ENCODE measurements around the gene SPX. TPM values are rescaled to one million over a fixed set of nuclear protein-coding genes. Genes with fewer than 3 reads are reported as not detected.

SPX gene
- polyA plus RNA-seq, 3 donors = 12.7 to 16.6 (median 14.6) TPM

DNA sequence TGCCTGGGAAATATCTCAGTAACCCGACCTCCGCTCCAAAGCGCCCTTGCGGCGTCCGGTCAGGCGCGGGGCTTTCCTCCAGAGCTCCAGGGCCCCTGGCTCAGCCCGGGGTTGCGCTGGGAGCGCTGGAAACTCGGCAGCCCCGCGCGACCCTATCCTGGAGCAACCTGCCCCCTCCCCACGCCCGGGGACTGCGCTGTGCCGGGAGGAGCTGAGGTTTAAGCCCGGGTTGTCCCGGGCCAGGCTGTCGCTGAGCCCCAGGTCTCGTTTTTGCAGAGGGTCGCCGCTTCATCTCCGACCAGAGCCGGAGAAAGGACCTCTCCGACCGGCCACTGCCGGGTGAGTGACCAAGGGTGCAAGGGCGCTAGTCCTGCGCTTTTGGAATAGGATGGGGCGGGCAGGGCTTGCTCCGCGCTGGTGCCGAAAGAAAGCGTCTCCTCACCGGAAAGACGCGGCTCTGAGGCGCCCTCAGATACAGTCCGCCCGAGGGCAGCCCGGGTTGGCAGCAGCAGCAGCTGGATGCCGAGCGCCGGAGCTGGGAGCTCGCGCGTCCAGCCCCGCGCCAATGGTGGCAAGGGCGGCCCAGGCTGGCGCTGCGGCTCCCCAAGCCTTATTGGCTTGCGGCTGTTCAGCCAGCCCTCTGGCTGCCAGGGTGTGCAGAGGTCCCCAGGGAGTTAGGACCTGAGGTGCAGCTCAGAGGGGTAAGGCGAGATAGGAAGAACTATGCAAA is 1.5 kb downstream of the SPX start:
- DNase-seq = peak; percentile 44

DNA sequence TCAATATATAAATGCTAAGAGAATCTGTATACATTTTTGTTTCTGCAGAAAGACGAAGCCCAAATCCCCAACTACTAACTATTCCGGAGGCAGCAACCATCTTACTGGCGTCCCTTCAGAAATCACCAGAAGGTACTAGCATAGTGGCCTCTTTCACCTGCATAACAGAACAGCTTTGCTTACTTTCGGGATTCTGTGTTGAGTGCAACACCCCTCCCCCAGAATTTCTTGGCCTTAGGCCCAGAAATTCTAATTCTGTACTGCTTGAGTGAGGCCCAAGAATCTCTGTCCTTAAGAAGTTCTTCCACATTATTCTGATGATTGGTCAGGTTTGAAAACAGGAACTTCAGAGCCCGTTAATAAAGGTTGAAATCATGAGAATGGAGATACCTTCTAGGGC is 2.9 kb downstream of the SPX start:
- peak; percentile 49 for DNase-seq

DNA sequence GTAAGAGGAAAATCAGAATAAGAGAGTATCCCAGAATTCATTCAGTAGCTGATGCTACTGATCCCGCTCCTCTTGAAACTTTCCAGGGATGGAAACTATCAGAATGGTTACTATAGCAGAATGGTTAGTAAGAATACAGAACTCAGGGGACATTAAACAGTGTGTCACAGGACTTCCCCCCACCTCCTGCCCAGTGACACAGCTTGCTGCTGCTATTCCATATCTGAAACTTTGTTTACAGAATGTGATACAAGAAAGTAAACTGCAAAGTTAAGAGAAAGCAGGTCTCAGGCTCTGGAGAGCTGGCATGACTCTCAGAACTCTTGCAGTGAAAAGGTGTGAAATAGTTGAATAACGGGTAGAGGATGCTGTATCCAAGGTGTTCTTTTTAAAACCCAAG is 3.4 kb downstream of the SPX start:
- no peak for DNase-seq

DNA sequence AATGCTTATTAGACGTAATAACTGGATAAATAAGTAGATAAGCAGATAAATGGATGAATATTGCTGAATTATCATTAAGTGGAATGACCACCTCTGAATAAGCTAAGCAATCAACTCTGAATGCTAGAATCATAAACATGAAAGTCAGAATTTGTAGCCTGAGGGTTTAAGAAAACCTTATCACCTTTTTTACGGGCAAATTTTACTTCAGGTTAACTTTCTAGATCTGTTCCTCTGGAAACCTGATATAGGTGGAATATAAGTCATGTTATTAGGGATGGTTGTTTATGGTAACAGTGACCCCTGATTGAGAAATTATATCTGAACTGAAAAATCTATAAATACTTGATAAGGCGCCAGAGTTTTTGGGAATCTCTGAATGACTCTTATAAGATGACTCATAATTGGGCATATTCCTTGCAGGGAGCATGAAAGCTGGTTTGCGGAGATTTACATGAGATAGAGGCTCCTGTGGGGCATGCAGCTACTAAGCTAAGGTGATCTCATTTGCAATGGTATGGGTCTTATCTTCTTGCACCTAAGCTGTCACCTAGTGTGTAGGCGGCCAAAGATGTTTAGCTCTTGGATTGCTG is 12.1 kb downstream of the SPX start:
- no peak for DNase-seq

DNA sequence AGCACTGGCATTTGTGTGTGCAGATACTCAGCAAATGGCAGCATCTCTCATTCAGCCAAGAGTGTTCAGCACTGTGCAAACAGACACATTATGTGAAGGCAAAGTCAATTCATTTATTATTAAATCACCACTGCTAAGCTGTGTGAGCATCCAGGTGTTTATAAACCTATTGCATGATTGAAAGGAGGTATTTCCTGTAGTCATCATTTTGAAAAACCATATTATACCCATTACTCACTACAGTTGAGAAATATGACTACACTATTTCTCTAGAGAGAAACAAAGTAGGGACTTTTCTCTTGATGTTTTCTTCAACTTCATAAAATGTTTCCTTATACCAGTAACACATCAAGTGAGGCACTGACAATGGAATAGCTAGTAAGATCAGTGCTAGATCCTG is 13.7 kb downstream of the SPX start:
- no peak for DNase-seq

DNA sequence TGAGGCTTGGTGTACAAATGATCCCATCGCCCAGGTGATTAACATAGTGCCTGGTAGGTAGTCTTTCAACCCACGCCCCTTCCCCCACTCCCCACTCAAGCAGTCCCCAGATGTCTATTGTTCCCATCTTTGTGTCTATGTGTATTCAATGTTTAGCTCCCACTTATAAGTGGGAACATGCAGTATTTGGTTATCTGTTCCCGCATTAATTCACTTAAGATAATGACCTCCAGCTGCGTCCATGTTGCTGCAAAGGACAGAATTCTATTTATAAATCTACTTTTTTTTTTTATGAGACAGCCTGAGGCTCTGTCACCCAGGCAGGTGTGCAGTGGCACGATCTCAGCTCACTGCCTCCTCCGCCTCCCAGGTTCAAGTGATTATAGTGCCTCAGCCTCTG is 15.7 kb downstream of the SPX start:
- DNase-seq = no peak

DNA sequence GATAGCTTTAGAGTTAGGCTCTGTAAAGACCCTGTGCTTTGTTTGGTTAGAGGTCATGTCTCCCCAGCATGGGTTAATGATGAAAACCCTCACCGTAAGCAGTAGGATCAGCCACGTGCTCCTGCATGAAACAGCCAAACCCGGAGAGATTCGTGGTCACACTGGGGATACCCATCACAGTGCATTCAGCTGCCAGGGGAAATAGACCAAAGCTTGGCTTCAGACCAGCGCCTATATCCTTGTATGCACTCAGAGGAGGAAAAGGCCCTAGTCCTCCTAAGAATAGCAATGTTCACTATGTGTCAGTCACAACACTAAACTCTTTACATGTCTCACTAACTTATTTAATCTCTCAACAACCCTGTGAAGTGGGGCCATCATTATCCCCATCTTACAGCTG is 16.3 kb downstream of the SPX start:
- DNase-seq = no peak

DNA sequence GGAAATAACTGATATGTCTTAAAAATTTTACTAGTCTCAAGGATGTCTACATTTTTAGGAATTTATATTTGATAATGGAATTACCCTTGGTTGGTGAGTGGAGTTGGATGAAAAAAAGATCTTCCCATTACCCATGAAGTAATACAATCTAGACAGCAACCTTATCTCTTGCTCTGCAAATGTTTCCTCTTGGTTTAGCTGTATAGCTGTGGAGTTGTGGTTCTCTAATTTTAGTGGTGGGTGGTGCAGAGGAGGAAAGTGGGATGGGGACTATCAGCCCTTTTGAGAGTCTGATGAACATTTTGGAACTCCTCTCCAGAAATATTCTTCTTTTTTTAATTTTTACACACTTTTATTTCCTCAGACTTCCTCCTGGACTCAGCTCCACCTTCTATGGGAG is 17.1 kb downstream of the SPX start:
- no peak for DNase-seq

DNA sequence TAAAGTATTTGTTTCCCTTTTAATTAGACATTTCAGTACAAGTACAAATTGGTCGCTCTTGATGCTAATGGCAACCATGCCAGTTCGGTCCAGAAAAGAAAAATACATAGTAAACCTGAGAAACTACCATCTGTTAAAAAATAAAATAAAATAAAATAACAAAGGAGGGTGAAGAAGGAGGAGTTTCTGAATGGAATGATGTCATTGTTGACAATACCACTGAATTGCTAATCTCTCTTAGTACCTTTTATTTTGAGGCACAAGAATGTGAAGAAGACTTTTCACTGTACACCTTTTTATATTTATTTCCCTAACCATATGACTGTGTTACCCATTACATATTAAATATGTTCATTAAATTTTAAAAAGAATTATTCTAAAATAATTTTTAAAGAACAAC is 19.5 kb downstream of the SPX start:
- DNase-seq = no peak

DNA sequence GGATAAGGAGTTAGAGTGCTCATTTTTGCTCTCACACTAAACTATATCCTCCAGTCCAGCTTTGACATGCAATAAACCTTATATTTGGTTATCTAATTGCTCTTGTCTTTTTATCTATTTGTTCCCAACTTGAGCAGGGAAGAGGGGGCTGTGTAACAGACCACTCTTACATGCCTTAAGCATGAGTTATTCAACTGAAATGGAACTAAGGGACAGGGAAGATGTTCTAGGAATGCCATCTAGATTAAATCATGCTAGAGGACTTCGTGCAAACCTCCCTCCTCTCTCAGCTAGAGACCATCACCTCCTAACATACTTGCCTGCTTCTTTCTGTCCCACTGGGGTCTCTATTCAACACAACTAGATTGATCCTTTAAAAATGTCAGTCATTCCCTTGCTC is 20.6 kb downstream of the SPX start:
- DNase-seq = no peak

DNA sequence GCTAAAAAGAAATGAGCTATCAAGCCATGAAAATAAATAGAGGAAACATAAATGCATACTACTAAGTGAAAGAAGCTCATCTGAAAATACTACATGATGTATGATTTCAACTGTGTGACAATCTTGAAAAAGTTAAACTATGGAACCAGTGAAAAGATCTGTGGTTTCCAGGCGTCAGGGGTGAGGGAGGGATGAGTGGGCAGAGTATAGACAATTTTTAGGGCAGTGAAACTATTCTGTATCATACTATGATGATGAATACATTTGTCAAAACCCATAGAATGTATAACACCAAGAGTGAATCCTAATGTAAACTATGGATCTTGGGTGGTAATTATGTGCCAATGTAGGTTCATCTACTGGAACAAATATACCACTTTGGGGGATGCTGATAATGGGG is 21.3 kb downstream of the SPX start:
- DNase-seq = no peak

DNA sequence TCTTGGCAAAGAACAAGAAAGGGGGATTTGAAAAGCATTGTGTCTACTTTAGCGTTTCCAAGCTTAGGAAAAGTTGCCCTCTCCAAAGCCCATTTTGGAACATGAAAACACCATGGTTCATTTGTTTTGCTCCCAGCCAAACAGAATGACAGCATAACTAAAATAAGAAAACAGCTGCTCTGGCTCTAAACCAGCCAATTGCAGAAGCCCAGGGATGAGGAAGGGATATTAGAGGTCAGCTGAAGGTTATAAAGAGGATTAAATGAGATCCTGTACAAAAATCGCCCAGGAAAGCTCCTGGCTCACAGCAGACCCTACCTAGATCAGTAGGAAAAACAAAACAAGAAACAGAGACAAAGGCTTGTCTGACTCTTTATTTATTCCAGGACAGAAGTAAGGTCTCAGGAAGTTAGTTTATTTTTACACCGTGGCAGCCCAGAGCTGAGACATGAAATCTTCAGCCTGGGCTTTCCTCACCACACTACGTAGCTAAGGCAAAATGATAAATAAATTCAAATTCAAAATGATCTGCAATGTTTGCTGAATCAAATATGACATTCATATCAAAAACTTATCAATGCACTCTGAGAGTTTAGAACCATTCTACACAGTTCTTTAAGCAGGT is 25.9 kb downstream of the SPX start:
- DNase-seq = no peak

DNA sequence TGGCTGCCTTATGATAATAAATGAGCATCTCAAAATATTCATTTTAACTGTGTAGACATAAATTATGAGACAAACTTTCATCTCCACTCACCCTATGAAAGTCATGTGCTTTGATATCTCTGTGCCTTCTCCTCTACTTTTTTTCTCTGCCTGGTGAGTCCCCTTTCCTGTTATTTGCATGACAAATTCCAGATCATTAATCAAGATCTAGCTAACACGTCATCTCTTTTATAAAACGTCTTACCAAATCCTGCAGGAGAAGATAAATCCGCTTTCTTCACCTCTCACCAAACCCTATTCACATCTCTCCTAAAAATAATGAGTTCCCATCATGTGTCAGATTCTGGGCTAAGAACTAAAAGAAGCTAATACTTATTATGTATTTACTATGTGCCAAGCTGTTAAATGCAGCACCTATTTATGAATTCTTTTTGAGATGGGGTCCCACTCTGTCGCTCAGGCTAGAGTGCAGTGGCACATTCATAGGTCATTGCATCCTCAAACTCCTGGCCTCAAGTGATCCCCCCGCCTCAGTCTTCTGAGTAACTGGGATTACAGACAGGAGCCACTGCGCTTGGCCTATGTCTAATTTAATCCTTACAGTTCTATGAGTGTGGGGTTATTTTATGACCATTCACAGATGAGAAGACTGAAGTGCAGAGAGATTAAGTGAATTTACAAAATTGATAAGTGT is 26.7 kb downstream of the SPX start:
- no peak for DNase-seq

DNA sequence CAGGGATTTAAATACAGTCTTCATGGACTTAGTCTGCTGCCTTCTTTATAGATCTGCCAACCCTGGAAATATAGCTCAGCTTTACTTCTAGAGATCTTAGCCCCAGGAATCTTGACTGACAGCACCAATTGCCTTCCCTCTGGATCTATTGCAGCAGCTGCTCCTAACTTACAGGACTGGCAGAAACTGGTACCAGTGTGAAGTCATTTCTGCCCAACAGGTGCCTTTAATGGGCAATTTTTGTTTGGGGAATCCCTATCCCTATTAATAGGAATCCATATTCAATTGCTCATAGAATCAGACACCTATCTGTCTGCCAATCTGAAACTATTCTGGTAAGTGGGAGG is 27.2 kb downstream of the SPX start:
- DNase-seq = no peak

DNA sequence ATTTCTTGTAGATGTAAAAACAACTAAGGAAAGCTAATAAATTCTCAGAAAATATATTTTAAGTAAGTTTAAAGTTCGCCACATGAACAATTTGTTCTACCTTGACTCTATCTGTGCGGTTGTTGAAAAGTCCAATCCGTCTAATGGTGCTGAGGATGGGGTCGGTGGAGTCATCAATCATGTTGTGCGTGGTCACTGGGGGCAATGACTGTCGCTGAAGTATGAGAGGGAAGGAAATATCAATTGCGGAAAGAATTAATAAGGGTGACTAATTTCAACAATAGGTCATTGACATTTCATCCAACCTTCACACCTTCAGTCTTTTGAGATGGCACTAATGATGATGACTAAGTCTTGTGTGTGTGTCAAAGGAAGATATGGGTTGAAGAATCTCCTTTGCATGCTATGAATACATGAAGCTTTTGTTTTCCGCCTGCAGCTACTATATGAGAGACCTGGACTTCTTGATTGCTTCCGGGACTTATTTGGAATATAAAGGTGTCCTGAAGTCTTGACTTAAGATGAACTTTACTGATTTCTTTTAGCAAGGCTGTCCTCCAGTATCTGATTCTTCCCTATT is 32.1 kb downstream of the SPX start:
- no peak for DNase-seq

DNA sequence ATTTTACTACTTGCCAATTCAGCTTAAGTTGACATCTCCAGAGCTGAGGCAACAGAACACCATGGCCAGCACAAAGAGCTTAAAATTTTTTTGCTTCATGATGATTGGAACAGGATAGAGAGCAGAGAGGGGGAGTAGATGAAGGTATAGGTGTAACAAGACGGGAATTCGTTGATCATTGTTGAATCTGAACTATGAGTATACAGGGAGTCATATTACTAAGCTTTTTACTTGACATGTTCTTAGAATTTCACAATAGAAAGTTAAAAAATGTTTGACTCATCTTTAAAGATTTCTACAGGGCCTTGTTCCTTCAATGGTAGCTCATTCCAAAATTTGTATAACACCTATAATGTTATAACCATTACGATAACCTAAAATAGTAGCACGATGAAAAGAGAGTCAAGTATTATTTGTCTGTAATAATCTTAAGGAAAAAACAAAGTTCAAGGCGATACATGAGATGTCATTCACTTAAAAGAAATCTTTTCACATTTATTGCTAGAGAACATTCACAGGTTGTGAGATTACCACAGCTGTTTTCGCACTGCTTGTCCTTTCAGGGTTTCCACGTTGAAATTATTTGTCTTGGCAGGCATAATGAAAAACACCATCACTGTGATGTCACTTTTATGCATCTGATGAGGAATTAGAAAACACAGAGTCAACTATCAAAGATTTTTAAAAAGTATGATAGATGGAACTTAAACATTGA is 33.9 kb downstream of the SPX start:
- no peak for DNase-seq

DNA sequence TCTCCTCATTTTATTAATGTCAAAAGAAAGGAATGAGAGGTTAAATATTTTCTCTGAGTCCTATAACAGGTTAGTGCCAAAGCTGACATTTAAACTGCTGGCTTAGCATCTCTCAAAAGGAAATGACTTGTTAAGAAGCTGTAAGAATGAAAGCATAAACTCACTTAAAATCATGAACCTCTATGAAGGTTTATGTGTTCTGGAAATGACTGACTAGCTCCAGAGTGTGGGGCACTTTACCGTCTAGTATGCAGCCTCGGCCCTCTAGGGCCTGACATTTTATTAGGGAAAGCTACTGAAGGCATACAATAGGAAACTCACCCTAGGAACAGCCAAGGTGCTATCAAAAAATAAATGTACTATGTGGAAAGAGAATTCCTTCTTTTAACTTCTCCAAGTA is 35.1 kb downstream of the SPX start:
- DNase-seq = no peak

DNA sequence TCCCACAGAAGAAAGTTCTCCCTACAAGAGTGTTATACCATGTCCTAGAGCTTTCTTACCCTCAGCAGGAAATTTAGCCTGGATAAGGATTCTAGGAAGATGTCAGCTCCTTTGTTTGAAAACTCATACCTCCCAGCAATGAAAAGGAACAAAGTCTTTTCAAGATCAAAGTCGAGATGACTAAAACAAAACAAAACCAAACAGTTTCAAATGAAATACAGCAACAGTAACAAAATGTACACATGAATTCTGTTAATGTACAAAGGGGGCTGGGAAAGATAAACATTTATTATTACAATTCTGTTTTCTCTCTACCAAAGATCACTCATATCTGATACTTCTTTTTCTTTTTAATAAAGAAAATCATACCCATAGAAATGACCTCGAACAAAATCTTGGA is 36.8 kb downstream of the SPX start:
- DNase-seq = no peak

DNA sequence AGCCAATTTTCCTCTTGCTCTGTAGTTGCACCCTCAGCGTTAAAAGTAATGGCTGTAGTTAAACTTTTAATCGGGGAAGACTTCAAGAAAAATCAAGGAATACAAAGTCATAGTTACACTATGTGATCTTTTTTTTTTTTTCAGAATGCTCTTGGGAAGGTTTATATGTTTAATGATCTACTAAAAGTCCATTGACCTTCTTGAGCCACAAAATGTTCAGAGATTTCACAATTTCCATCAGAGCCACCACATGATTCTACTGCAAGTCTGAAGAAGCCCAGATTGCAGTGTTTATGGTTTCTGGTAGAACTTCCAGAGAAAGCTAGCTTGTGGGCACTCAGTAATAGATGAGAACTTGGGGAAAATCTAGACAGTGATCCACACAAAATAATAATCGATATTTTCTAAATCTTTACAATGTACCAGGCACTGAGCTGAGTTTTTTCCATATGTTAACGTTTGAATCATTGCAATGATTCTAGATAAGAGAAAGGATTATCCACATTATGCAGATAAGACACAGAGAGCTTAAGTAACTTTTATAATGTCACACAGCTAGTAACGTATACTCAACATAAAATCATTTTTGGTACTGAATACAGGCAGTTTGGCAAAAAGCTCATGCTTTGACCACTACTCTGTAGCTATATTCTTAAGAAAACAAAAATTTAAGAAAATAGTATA is 40.3 kb downstream of the SPX start:
- no peak for DNase-seq

DNA sequence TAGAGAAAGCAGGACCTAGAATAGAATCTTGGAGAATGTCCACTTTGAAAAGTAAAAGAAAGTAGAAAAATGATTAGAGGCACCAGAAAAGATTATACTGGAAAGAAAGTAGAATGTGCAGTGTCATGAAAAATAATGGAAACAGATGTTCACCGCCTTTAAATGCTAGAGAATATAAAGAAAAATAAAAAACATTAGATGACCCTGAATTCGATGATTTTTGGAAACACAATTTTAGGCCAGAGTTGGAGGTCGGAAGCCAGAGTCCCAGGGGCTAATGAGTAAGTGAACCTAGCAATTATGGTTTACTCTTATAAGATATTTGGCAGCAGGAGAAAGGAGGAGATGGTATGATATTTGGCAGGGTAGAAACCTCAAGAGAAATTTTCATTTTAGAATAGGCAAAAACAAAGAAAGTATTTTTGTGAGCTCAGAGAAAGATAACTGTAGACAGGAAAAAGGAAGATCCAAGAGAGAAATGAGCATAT is 40.9 kb downstream of the SPX start:
- DNase-seq = no peak

DNA sequence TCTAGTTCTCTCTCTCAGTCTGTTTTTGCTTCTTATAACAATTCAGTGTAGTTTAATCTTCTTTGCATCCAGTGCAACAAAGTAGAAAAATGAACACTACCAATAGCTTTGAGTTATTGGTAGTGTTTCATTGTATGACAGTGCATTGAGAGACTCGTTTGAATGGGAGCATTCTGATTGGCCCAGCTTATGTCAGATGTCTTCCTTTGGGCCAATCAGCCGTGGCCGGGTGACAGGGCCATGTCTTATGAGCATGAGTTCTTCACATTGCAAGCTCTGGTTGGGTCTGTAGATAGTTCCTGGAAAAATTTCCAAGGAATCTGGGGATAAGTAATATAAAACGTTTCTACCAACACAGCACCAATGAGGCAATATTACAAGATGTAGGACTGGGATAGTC is 42.0 kb downstream of the SPX start:
- DNase-seq = no peak

Data from renal pelvis (tissue), 4 donors.